GM19324 (cell line): Measurements from ENCODE around the gene TGFBR1.

Source experiments
- ATAC-seq: cut with Tn5 transposase; IDR thresholded peaks from one replicate; pipeline ENCODE4 v1.9.1; 2021; ENCODE audit warnings: mild to moderate bottlenecking, moderate library complexity; ENCODE audit not compliant: unreplicated experiment, low FRiP score

TGFBR1 gene

DNA sequence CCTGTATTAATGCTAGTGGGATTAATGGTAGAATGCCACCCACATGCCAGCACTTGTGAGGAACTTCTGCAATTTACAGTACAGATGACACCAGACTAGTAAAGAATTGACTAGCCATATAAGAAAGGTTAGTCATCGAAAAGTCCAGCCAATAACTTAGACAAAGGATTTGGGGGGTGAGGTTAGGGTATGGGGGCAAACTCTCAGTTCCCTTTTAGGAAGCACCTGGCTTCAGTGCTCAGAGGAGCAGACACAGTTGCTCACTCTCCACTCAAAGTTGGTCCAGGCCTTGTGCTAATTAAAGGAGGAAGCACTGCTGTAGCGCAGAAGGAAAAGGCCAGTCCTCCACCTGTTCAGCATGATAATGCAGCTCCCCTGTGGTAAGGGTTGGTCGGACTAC lies 25.2 kb downstream of the TGFBR1 start:
- ATAC-seq, result peak; percentile 69

DNA sequence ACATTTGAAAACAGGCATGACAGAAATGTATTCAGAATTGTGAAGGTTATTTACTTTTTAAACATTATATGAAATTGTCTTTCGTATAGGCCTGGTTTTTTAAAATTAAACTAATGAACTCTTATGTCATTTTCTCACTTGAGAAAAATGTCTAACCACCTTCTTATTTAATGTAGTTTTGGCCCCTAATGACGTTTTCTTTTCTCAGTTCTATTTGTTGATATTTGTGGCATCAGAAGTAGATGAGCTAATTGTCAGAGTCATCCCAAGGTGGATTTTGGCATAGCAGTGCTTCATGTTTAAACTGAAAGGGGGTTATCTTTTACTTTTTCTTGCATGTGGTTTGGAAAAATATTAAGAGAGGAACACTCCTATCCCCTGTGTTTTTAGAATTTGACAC lies 28.2 kb downstream of the TGFBR1 start:
- no peak for ATAC-seq

DNA sequence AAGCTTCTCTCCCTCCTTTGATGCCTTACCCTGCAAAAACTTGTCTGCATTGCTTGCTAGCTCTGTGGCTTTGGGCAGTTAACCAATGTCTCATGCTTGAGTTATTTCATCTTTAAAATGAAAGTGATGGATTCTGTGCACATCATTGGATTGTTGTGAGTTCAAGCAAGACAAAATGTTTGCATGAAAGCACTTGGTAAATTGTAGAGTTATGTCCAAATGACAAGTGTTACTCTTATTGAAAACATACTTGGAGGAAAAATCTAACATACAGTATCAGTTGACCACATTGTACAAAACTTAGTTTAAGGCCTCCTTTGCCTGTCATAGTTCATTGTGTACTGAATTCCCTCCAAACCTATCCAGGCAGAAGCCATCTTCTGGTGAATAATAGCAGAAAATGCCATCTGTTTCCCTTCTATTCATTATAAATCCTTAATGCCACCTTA lies 30.0 kb downstream of the TGFBR1 start:
- no peak for ATAC-seq

DNA sequence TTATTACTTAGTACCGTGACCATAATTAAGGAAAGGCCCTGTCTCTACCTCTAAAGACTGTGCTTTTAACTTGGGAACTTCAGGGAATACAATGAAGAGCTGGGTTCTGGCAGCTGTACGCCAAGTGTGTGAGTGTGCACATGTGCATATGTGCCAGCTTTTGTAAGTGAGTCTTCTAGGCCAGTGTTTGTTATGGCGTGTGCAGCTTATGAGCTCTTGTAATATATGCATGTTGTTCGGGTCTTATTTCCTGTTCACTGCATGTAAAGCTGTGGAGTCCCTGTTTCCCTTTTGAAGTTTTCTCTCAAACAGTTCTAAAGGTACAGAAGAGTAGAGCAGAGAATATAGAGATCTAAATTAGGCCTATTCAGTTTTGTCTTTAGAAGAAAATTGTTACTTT lies 30.5 kb downstream of the TGFBR1 start:
- ATAC-seq, result no peak

DNA sequence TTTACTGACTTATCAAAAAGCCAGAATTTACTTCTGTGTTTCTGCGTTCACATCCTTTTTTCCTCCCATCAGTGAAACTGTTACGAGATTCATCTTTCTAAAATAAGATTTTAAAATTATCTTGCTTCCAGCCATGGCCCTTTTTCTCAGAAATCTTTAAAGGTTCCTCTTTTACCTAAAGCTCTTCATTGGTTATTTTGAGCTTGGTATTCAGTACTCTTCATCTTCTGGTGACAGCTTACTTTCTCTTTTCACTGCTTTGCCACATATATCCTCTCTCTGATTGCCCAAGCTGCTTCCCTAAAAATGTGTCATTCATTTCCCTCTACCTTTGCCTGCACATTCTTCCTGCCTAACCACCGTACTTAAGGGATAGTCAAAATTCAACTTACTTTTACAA lies 32.3 kb downstream of the TGFBR1 start:
- no peak for ATAC-seq

DNA sequence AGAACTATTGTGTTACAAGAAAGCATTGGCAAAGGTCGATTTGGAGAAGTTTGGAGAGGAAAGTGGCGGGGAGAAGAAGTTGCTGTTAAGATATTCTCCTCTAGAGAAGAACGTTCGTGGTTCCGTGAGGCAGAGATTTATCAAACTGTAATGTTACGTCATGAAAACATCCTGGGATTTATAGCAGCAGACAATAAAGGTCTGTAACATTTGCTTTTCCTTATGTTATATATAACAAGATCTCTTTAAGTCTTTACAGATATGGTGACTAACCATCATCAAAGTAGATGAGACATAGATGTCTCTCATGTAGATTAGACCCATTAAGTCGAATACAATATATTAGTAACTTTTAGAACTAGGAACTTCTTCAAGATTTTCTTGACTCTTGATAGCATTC lies 33.0 kb downstream of the TGFBR1 start:
- ATAC-seq, result no peak

DNA sequence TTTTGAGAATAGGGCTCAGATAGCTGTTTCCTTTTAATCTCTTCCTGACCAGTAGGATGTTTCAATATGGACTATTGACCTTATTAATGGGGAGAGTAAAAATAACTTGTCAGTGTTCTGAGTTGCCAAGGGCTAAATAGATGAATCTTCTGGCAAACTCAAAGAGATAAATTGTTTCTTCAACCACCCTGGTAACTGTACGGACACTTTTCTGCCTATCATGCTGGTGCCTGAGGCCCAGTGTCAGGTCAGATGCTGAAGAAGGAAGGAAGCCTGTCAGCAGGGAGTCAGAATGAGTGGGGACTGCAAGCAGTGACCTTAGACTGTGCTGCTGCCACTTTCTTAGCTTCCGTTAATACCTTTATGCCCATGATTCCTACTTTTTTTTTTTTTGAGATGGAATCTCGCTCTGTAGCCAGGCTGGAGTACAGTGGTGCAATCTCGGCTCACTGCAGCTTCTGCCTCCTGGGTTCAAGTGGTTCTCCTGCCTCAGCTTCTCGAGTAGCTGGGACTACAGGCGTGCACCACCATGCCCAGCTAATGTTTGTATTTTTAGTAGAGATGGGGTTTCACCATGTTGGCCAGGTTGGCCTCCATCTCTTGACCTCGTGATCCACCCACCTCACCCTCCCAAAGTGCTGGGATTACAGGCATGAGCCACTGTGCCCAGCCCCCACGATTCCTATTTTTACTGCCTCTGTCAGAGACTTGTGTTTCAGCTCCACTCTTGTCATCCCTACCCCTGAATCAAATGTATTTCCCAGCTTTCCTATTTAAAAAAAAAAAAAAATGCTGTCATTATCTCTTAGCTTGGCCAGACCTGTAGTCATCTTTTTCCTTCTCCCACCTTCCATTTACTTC lies 33.7 kb downstream of the TGFBR1 start:
- ATAC-seq, result no peak

DNA sequence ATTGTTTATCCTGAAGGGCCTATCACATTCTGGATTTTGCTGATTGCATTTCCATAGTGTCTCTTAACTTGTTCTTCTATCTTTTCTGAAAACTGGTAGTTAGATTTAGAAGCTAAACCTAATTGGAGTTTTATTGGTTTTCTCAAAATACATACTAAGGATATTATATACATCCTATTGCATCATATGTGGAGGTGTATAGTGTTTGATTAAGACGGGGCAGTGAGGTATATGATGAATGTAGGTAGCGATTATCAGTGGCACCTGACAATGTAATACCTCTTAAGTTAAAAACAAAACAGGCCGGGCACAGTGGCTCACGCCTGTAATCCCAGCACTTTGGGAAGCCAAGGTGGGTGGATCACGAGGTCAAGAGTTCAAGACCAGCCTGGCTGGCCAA lies 35.0 kb downstream of the TGFBR1 start:
- no peak for ATAC-seq

DNA sequence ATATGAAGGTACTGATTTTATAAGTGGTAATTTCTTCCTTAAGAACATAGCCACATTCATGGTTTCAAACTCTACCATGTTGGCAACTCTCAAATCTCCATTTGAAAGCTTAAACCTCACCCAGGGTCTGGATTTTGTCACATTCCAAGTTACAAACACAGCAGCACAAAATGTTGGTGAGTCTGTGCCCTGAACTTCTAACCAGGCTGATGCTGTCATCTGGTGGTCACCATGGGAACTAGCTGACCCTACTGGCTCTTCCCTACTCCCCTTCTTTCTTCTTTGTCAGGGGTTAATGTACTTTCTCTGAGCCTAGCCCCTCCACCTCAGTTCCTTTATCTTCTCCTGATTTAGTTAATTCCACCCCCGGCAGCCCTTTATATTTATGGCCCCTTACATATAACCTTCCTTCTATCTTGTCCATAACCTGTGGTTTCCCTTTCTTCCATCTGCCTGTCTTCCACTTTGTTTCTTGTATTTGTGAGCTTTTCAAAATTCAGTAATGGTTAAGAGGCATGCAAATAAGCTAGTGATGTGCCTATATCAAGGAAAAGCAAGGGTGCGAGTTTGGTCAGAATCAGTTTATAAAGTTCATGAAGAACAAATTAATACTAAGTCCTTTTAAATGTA lies 35.9 kb downstream of the TGFBR1 start:
- ATAC-seq, result peak; percentile 73

DNA sequence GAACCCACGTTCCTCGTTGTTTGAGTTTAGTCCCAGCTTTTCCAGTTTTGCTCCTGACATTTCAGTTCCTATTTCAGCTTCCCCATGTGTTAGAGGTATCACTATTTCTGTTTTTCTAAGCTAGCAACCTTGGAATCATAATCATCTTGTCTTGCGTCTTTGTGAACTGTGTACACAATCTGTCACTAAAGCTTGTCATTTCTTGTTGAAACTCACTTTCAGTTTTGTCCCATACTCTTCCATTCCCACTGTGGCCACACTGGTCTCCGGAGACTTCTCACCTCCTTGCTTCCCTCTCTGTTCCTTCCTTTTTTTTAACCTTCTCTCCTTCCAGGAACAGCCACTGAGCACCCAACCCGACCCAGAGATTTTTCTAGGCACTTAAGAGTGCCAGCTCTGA lies 36.9 kb downstream of the TGFBR1 start:
- no peak for ATAC-seq

DNA sequence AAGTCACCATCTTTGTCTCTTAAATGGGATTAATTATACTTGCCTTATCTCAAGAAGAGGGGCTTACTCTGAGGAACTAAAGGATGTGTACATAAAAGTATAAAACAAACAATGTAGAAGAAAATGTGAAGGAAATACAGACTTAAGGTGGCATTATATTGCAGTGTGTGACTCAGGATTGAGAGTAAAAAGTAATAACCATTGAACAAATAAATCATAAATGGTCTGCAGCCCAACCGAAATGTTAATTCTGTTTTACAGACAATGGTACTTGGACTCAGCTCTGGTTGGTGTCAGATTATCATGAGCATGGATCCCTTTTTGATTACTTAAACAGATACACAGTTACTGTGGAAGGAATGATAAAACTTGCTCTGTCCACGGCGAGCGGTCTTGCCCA lies 37.4 kb downstream of the TGFBR1 start:
- ATAC-seq, result no peak

DNA sequence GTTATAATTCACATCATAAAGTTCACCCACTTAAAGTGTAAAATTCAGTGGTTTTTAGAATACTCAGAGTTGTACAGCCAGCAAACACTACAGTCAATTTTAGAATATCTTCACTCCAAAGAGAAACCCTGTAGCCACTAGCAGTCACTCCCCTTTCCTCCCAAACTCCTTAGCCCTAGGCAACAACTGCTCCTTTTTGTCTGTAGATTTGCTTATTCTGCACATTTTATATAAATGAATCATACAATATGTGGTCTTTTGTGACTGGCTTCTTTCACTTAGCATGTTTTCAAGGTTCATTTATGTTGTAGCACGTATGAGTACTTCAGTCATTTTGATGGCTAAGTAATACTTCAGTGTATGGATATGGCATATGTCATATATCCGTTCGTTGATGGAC lies 38.7 kb downstream of the TGFBR1 start:
- no peak for ATAC-seq

DNA sequence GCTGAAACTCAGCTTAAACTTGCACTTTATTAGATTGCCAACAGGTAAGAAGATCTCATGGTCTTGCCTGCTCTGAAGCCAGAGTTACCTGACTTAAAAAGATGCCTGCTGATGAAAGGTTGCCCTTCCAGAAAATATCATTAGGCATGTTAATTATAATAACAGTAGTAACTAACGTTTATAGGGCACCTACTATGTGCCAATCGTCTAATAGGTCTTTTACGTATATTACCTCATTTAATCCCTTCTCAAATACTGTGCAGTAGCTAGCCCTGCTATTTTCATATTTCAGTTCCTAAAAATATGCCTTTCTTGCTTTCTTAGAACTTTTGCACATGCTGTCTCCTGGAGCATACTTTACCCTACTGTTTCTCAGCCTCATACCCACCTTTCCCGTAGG lies 40.1 kb downstream of the TGFBR1 start:
- no peak for ATAC-seq

DNA sequence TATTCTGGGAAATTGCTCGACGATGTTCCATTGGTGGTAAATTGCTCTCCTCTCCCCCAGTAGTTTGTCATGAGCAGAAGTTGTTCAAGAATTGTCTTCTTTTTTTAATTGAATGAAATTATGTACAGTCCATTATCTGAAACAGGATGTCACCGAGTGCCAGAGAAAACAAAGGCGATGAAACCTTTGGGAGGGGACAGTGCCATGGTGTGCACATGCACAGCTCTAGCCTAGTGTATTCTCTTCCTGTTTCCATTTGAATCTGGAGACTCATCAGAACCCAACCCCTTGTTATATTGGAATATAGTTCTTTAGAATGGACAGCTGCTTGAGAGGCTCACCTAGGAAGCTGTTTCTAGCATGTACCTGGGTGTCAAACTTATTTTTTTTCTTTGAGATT lies 41.7 kb downstream of the TGFBR1 start:
- ATAC-seq, result no peak

DNA sequence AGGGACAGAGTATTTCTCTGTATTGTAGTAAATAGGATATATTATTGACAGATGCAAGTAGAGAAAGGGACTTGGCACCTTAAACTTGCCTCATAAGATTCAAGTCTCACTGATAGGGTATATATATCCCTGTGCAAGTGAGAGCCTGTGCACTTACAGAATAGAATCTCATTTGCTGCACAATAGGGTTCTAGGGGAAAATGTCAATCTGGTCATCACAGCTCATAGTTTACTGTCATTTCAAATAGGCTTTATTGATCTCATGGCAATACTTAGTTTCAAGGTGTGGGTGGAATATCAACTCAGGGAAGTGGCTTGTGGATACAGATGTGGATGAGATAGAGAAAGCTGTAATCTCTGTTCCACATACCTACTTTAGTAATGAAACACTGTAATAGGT lies 42.3 kb downstream of the TGFBR1 start:
- ATAC-seq, result no peak

DNA sequence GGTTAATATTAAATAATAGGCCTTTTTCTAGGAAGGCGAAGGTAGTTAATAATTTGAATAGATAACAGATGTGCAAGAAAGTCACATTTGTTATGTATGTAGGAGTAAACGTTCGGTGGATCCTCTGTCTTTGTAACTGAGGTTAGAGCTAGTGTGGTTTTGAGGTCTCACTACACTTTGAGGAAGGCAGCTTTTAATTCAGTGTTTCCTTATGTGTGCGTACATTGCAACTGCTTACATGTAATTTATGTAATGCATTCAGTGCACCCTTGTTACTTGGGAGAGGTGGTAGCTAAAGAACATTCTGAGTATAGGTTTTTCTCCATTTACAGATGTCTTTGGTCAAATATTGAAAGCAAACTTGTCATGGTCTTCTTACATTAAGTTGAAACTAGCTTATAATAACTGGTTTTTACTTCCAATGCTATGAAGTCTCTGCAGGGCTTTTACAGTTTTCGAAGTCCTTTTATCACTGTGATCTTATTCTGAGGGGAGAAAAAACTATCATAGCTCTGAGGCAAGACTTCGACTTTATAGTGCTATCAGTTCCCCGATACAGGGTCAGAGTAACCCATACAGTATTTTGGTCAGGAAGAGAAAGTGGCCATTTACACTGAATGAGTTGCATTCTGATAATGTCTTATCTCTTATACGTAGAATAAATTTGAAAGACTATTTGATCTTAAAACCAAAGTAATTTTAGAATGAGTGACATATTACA lies 45.7 kb downstream of the TGFBR1 start:
- no peak for ATAC-seq

DNA sequence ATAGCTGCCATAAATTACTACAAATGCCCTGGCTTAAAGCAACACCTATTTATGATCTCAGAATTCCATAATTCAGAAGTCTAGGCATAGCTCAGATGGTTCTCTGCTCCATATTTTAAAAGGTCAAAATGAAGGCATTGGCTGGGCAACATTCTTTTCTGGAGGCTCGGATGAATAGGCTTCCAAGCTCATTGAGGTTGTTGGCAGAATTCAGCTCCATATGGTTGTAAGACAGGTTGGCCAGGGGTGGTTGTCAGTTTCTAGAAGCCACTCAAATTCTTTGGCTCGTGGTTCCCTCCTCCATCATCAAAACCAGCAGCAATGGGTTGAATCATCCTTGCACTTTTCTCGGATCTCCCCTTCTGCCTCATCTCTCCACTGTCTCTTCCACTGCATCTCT lies 49.4 kb downstream of the TGFBR1 start:
- ATAC-seq, result no peak

DNA sequence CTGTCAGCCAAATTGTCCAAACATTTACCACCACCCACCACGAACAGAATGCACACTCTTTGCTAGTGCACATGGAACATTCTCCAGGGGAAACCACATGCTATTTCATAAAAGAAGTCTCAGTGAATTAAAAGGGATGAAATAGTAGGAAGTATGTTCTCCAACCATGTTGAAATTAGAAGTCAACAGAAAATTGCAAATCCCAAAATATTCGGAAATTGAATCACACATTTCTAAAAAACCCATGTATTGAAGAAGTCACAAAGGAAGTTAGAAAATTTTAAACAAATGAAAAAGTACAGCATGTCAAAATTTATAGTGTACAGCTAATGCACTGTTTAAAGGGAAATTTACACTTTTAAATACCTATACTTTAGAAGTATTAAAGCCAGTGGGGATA lies 50.8 kb downstream of the TGFBR1 start:
- no peak for ATAC-seq

DNA sequence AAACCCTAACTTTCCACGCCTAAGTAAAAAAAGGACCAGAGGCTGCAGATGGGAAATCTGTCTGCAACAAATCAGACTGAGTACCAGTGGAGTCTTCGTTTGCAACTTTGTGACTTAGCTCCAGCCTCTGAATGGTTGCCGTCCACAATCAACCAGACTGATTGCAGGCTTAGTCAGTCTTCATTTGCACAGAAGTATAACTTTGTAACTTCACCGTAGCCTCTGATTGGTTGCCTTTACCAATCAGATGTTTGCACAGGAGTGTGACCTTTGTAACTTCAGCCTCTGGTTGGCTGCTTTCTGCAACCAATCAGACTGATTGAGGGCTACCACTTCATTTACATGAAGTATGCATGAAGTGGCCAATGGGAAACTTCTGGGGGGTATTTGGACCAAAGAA lies 53.7 kb downstream of the TGFBR1 start:
- no peak for ATAC-seq

DNA sequence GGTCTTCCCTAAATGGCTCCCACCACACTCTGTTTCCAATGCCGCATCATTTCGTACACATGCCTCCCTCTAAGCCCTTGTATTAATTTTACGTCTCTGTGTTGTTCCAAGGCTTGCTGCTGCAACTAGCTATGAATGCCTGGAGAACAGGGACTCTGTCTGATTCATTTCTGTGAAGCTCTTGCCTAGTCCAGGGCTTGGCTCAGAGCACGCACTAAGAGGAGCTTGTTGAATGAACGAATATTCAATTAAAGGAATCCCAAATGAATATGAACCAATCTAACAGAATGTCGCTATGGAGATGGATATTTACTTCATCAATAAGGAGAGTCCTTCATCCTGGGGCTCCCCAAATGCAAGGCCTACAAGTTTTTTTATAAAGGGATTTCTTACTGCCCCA lies 55.3 kb downstream of the TGFBR1 start:
- ATAC-seq, result no peak

DNA sequence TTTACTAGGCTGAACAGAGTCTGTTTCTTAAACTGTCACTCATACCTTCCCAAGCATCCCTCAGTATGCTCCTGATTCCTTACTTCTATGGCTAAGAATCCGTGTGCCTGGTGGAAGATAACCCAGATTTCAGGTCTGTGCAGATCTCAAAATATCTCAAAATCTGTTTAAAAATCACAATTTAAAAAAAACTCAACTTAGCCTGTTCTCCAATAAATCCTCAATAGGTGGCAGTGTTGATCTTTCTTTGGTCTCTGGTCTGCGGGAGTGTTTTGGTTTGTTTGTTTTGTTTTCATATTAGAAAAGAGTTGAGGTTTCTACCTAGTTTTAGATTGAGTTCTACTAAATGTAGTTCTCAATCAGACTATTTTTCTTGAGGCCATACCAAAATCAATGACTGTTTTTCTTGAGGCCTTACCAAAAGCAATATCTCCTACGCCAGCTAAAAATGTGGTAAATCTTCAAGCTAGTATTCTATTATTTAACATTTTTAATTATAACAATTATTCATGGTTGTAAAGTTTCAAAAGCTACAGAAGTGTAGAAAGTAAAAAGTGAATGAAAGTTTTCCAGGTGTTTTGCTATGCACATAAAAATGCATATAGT lies 57.9 kb downstream of the TGFBR1 start:
- ATAC-seq, result no peak
